ENCODE measurements around the gene BCORL1. TPM values are rescaled to one million over a fixed set of nuclear protein-coding genes. Genes with fewer than 3 reads are reported as not detected.

The BCORL1 gene
- total RNA-seq, 1 donor from 2014 or later: 22.9 TPM

DNA sequence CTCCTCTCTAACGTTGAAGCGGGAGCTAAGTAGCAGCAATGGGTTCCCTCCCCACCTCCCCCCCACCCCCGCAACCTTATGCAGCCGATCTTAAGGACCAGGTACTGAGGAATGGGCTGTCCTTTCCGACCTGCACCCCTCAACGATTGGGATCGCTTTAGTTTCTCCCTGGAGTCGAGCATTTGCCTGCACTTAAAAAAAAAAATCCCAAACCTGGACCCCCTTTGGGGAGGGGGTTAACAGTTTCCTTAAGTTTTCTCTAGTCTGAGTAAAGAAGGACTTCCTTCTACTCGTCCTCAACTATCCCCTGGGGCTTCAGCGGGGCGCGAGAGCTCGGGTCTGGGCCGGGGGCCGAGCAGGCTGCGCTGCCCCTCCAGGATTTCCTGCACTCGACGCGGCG lies 25.7 kb upstream of the BCORL1 start:
- no peak for DNase-seq (ENCODE audit: extremely low spot score, unreplicated experiment)
- no peaks in the 10 kb centered on the region for H3K27me3 Mint-ChIP-seq (ENCODE audit: unreplicated experiment)

GRCh38 chrX:129957241-129958082 lies 25.0 kb upstream of the BCORL1 start:
- TF ChIP-seq, protein P1, sequence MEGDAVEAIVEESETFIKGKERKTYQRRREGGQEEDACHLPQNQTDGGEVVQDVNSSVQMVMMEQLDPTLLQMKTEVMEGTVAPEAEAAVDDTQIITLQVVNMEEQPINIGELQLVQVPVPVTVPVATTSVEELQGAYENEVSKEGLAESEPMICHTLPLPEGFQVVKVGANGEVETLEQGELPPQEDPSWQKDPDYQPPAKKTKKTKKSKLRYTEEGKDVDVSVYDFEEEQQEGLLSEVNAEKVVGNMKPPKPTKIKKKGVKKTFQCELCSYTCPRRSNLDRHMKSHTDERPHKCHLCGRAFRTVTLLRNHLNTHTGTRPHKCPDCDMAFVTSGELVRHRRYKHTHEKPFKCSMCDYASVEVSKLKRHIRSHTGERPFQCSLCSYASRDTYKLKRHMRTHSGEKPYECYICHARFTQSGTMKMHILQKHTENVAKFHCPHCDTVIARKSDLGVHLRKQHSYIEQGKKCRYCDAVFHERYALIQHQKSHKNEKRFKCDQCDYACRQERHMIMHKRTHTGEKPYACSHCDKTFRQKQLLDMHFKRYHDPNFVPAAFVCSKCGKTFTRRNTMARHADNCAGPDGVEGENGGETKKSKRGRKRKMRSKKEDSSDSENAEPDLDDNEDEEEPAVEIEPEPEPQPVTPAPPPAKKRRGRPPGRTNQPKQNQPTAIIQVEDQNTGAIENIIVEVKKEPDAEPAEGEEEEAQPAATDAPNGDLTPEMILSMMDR (IDR thresholded peaks at IDR 0.05): no peak
- Mint-ChIP-seq H3K4me3 (ENCODE audit: unreplicated experiment) (peak overlapping the region; percentile 65), H3K27me3 (ENCODE audit: unreplicated experiment) (no peaks in the 10 kb centered on the region), H3K4me1 (ENCODE audit: unreplicated experiment) (peaks cover 16% of the 10 kb centered on the region), H3K9me3 (ENCODE audit: unreplicated experiment) (no peaks in the 10 kb centered on the region), H3K27ac (ENCODE audit: unreplicated experiment) (no peak overlapping the region), H3K36me3 (ENCODE audit: unreplicated experiment) (no peaks in the 10 kb centered on the region)
- DNase-seq (ENCODE audit: extremely low spot score, unreplicated experiment): peak; percentile 85

More for the DNA sequence above, 25.7 kb upstream of the BCORL1 start:
- peak overlapping the region; percentile 65 for H3K4me3 Mint-ChIP-seq (ENCODE audit: unreplicated experiment)
- TF ChIP-seq, protein P1 (IDR thresholded peaks at IDR 0.05): no peak
- H3K36me3 Mint-ChIP-seq (ENCODE audit: unreplicated experiment): no peaks in the 10 kb centered on the region
- peaks cover 16% of the 10 kb centered on the region for H3K4me1 Mint-ChIP-seq (ENCODE audit: unreplicated experiment)
- H3K27ac Mint-ChIP-seq (ENCODE audit: unreplicated experiment): no peak overlapping the region
- H3K9me3 Mint-ChIP-seq (ENCODE audit: unreplicated experiment): no peaks in the 10 kb centered on the region

DNA sequence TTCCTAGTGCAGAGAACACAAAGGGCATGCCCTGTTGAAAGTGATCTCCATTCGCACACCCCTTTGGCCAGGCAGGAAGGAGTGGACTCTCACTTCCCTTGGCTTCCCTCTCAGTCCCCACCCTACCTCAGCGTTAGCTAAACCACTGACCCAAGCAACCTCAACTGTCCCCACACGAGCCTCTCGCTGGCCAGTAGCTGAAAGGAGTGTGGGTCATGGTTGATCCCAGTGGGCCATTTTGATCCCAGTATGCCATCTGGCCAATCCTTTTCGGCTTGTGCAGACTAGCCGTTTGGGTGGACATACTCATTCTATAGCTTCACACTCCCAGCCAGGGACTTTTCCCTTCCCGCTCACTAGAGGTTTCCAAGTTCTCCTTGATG lies 24.4 kb upstream of the BCORL1 start:
- Mint-ChIP-seq H3K9me3 (ENCODE audit: unreplicated experiment) (no peaks in the 10 kb centered on the region), H3K4me3 (ENCODE audit: unreplicated experiment) (peak overlapping the region; percentile 44), H3K27ac (ENCODE audit: unreplicated experiment) (no peak overlapping the region), H3K4me1 (ENCODE audit: unreplicated experiment) (peaks cover 13% of the 10 kb centered on the region), H3K27me3 (ENCODE audit: unreplicated experiment) (no peaks in the 10 kb centered on the region), H3K36me3 (ENCODE audit: unreplicated experiment) (no peaks in the 10 kb centered on the region)
- TF ChIP-seq, protein P1 (IDR thresholded peaks at IDR 0.05): no peak
- DNase-seq (ENCODE audit: extremely low spot score, unreplicated experiment): no peak

- Mint-ChIP-seq H3K36me3 (ENCODE audit: unreplicated experiment) (no peaks in the 10 kb centered on the region), H3K4me3 (ENCODE audit: unreplicated experiment) (no peak overlapping the region), H3K27ac (ENCODE audit: unreplicated experiment) (no peak overlapping the region), H3K27me3 (ENCODE audit: unreplicated experiment) (no peaks in the 10 kb centered on the region), H3K4me1 (ENCODE audit: unreplicated experiment) (peaks cover 18% of the 10 kb centered on the region), H3K9me3 (ENCODE audit: unreplicated experiment) (no peaks in the 10 kb centered on the region)
- TF ChIP-seq, protein P1 (IDR thresholded peaks at IDR 0.05): no peak
- no peak for DNase-seq (ENCODE audit: extremely low spot score, unreplicated experiment)
Measured at GRCh38 chrX:129958814-129959492, 23.5 kb upstream of the BCORL1 start.

DNA sequence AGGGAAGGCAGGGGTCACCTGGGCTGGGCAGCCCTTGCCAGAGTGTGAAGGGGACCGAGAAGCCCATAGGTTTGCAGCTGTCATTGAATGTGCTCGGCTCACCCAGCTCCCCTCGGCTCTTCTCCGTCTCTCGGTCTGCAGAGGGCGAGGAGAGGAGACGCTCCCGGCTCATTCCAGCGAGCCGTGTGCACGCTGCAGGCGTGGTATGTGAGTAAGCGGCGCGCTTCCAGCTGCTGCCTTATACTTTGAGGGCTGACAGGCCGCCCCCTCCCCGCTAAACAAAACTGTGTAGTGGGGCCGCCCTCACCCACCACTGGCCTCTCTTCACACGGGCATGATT lies 23.0 kb upstream of the BCORL1 start:
- no peaks in the 10 kb centered on the region for H3K9me3 Mint-ChIP-seq (ENCODE audit: unreplicated experiment)
- no peaks in the 10 kb centered on the region for H3K36me3 Mint-ChIP-seq (ENCODE audit: unreplicated experiment)
- H3K4me1 Mint-ChIP-seq (ENCODE audit: unreplicated experiment): peaks cover 18% of the 10 kb centered on the region
- TF ChIP-seq, protein P1 (IDR thresholded peaks at IDR 0.05): no peak
- no peak for DNase-seq (ENCODE audit: extremely low spot score, unreplicated experiment)
- no peaks in the 10 kb centered on the region for H3K27me3 Mint-ChIP-seq (ENCODE audit: unreplicated experiment)
- no peak overlapping the region for H3K27ac Mint-ChIP-seq (ENCODE audit: unreplicated experiment)
- no peak overlapping the region for H3K4me3 Mint-ChIP-seq (ENCODE audit: unreplicated experiment)
